ENCODE measurements around the gene ZNF326. TPM values are rescaled to one million over a fixed set of nuclear protein-coding genes. Genes with fewer than 3 reads are reported as not detected.
A peak's percentile ranks its signal among the peaks of the same experiment; 100 is the strongest.

Gene ZNF326
- total and polyA plus RNA-seq, 10 of the 15 experiments (the other 5 are each of a cell fraction or from before 2014, with no cell fraction given) = 7.1 to 29.4 (median 21.9) TPM

DNA sequence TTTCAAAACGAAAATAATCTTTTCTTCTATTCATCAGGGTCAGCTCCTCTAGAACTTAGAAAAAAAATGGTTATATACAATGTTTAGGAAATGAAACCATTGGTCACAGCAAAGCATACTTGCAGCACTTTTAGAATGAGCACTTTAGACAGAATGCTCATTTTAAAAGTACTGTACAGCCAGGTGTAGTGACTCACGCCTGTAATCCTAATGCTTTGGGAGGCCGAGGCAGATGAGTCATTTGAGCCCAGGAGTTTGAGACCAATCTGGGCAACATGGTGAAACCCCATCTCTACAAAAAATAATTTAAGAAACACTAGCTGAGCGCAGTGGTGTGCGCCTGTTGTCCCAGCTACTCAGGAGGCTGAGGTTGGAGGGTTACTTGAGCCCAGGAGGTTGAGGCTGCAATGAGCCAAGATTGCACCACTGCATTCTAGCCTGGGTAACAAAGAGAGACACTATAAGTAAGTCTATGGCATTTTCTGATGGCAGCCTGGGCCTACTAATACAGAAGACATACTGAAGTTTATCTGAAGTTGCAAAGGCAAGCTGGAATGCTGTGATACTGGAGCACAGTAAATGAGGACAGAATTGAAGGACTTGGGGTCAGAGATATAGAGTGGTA lies 48.9 kb upstream of the ZNF326 start:
- Histone ChIP-seq H3K27ac (ENCODE audit: control insufficient read depth, insufficient read depth) (peak overlapping the region; percentile 9), H3K9me3 (replicated peaks; ENCODE audit: control insufficient read depth, insufficient read depth, low read length) (no peaks in the 10 kb centered on the region), H3K36me3 (ENCODE audit: control insufficient read depth in 2 of 2, insufficient read depth in 2 of 2, low read length in 1 of 2) (no peaks in the 10 kb centered on the region), H3K79me2 (ENCODE audit: control insufficient read depth, insufficient read depth, low read length) (no peaks in the 10 kb centered on the region), H3K4me2 (ENCODE audit: control insufficient read depth, insufficient read depth) (peak overlapping the region; percentile 85), H3K4me3 (no peak overlapping the region), H4K20me1 (ENCODE audit: control insufficient read depth, insufficient read depth) (no peaks in the 10 kb centered on the region), H3K27me3 (replicated peaks in 1 of 2; ENCODE audit: control insufficient read depth in 2 of 2, insufficient read depth in 2 of 2, low read length in 1 of 2) (no peaks in the 10 kb centered on the region), H3K4me1 (ENCODE audit: control insufficient read depth, insufficient read depth, low read length) (peaks cover 25% of the 10 kb centered on the region), H2AFZ (ENCODE audit: control insufficient read depth, low read depth, low read length) (no peak overlapping the region), H3K9ac (ENCODE audit: control insufficient read depth, insufficient read depth, low read length) (no peak overlapping the region)
- peak; percentile 69 for DNase-seq (ENCODE audit: low read depth, low spot score)
- BruUV-seq (replicated peaks) = no TSS peak
- WGBS (ENCODE audit: insufficient coverage, insufficient replicate concordance, low lambda C conversion rate, missing lambda C conversion rate) = 3% methylated on average over 5 of the region's 5 CpGs
- ChIA-PET CTCF (interaction anchor here (0.7 to 1.6 kb wide), 5 partner anchors 10 to 164 kb away, joined by 3 to 8 read pairs (median 3); no protein-coding TSS in a partner anchor), SMC1A (ENCODE audit: uncharacterized antibody, unreplicated experiment) (interaction anchor here (0.6 to 1.4 kb wide), 10 partner anchors 11 to 334 kb away, joined by 3 to 5 read pairs (median 3); no protein-coding TSS in a partner anchor), POLR2A (interaction anchor here (0.6 to 1.3 kb wide), 4 partner anchors 11 to 103 kb away, joined by 3 to 4 read pairs (median 4); no protein-coding TSS in a partner anchor), RAD21 (ENCODE audit: unreplicated experiment) (interaction anchor here (0.9 to 1.6 kb wide), 3 partner anchors 29 to 164 kb away, joined by 3 to 5 read pairs (median 3); no protein-coding TSS in a partner anchor)
- peak; percentile 73 for FAIRE-seq
- intact Hi-C loops (cut with micrococcal nuclease; ENCODE audit: unreplicated experiment) = no loop called here
- ATAC-seq = peak; percentile 94
- in situ Hi-C loops (cut with MboI) = no loop called here
- TF ChIP-seq NFYB (IDR thresholded peaks at IDR 0.05; ENCODE audit: insufficient read depth, low read depth, low read length) (no peak), YY1 (IDR thresholded peaks at IDR 0.05; ENCODE audit: low read depth, low read length) (peak; percentile 13; the same call in 1 of the 2 replicates), CBX5 (IDR thresholded peaks at IDR 0.05; ENCODE audit: low read depth) (0 out of 2 replicates have a peak, but pooled peaks have one; percentile 31), EED (IDR thresholded peaks at IDR 0.05; ENCODE audit: low read depth) (peak; percentile 83), TCF7 (IDR thresholded peaks at IDR 0.05; ENCODE audit: borderline replicate concordance) (peak; percentile 33; the same call in 1 of the 2 replicates), RELA (IDR thresholded peaks at IDR 0.05; ENCODE audit: borderline replicate concordance, partially characterized antibody) (no peak), NFIC (IDR thresholded peaks at IDR 0.05; ENCODE audit: low read depth, low read length) (peak; percentile 85), PML (IDR thresholded peaks at IDR 0.05; ENCODE audit: low read length) (peak; percentile 40; the same call in 1 of the 2 replicates), JUNB (IDR thresholded peaks at IDR 0.05) (peak; percentile 87), ATF7 (IDR thresholded peaks at IDR 0.05; ENCODE audit: low read depth) (0 out of 2 replicates have a peak, but pooled peaks have one; percentile 37), FOXM1 (IDR thresholded peaks at IDR 0.05; ENCODE audit: low read depth, low read length) (peak; percentile 61; the same call in 1 of the 2 replicates), CREB1 (IDR thresholded peaks at IDR 0.05; ENCODE audit: low read depth) (0 out of 2 replicates have a peak, but pooled peaks have one; percentile 28), IKZF2 (IDR thresholded peaks at IDR 0.05) (peak; percentile 29 to 42; a peak in 3 of 4 replicates), RUNX3 (IDR thresholded peaks at IDR 0.05; ENCODE audit: low read length) (peak; percentile 67; the same call in 1 of the 2 replicates), ZNF24 (IDR thresholded peaks at IDR 0.05) (no peak), TCF12 (IDR thresholded peaks at IDR 0.05; ENCODE audit: low read depth, low read length) (peak; percentile 57; the same call in 1 of the 2 replicates), CHD1 (IDR thresholded peaks at IDR 0.05; ENCODE audit: low read depth, low read length) (peak; percentile 62; the same call in 1 of the 2 replicates)
- TF ChIP-seq, protein P1, sequence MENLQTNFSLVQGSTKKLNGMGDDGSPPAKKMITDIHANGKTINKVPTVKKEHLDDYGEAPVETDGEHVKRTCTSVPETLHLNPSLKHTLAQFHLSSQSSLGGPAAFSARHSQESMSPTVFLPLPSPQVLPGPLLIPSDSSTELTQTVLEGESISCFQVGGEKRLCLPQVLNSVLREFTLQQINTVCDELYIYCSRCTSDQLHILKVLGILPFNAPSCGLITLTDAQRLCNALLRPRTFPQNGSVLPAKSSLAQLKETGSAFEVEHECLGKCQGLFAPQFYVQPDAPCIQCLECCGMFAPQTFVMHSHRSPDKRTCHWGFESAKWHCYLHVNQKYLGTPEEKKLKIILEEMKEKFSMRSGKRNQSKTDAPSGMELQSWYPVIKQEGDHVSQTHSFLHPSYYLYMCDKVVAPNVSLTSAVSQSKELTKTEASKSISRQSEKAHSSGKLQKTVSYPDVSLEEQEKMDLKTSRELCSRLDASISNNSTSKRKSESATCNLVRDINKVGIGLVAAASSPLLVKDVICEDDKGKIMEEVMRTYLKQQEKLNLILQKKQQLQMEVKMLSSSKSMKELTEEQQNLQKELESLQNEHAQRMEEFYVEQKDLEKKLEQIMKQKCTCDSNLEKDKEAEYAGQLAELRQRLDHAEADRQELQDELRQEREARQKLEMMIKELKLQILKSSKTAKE (IDR thresholded peaks at IDR 0.05; ENCODE audit: low read depth, poor library complexity, severe bottlenecking) = peak; percentile 41
- TF ChIP-seq, protein P2, sequence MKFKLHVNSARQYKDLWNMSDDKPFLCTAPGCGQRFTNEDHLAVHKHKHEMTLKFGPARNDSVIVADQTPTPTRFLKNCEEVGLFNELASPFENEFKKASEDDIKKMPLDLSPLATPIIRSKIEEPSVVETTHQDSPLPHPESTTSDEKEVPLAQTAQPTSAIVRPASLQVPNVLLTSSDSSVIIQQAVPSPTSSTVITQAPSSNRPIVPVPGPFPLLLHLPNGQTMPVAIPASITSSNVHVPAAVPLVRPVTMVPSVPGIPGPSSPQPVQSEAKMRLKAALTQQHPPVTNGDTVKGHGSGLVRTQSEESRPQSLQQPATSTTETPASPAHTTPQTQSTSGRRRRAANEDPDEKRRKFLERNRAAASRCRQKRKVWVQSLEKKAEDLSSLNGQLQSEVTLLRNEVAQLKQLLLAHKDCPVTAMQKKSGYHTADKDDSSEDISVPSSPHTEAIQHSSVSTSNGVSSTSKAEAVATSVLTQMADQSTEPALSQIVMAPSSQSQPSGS (IDR thresholded peaks at IDR 0.05; ENCODE audit: low read length) = peak; percentile 73
- TF ChIP-seq, protein P3, sequence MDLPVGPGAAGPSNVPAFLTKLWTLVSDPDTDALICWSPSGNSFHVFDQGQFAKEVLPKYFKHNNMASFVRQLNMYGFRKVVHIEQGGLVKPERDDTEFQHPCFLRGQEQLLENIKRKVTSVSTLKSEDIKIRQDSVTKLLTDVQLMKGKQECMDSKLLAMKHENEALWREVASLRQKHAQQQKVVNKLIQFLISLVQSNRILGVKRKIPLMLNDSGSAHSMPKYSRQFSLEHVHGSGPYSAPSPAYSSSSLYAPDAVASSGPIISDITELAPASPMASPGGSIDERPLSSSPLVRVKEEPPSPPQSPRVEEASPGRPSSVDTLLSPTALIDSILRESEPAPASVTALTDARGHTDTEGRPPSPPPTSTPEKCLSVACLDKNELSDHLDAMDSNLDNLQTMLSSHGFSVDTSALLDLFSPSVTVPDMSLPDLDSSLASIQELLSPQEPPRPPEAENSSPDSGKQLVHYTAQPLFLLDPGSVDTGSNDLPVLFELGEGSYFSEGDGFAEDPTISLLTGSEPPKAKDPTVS (IDR thresholded peaks at IDR 0.05; ENCODE audit: low read depth, low read length) = no peak
